ENCODE data around the gene TRIM46. TPM values are rescaled to one million over a fixed set of nuclear protein-coding genes. Genes with fewer than 3 reads are reported as not detected.

The TRIM46 gene
- total and polyA plus RNA-seq, 9 of the 15 experiments (the other 6 are each of a cell fraction or from before 2014, with no cell fraction given): 0.05 to 0.60 (median 0.16) TPM; not detected in 3

DNA sequence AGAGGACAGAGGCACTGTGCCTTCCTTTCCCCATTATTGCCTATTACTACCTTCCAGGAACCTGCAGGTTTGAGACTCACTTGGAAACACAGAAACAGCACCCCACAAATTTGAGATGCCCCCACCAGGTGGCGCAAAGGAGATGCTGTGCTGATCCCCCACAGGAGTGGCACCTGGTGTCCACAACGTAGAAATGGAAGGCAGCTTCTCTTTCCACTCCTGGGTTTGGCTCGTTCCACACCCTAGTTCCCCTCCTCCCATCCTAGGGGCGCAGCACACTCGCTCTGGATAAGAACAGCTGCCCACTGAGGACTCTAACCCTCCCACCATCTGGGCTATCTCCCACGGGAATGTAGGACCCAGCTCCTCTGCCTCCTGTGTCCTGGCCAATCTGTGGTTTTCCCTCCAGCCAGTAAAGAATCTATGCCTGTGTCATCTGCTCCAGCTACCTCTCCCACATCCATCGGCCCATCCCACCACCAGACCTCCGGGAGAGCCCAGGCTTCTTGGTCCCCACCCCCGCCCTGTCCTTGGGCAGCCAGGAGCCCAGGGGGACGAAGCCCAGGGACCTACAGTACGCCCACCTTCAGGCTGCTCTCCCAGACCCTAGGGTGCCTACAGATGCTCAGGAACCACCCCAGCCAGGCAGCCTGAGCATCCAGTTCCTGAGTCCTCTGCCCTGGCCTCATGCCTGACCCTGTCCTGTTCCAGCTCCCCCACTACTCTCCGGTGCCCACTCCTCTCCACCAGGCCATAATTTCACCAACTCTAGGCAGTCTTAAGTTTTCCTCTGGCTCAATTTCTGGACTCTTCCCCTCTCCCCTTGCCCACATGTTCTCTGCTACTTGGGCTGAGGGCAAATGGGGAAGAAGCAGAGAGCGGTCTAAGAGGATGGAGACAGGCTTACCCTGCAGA, 33.5 kb downstream of the TRIM46 start (continued):
- TF ChIP-seq RAD51 (IDR thresholded peaks at IDR 0.05; ENCODE audit: borderline replicate concordance, low read depth): no peak; the same call in 1 of the 2 replicates
- peak; percentile 47 to 49; a peak in 1 of 4 replicates for TF ChIP-seq FOXK2 (conservative IDR thresholded peaks at IDR 0.05 in 1 of 2, IDR thresholded peaks at IDR 0.05 in 1 of 2; ENCODE audit: low read depth in 2 of 2)
- 0 out of 2 replicates have a peak, but pooled peaks have one; percentile 18 for TF ChIP-seq LCOR (CRISPR knock-in tag; IDR thresholded peaks at IDR 0.05)
- TF ChIP-seq CXXC5 (CRISPR knock-in tag; IDR thresholded peaks at IDR 0.05): 0 out of 2 replicates have a peak, but pooled peaks have one; percentile 18
- TF ChIP-seq NCOR1 (IDR thresholded peaks at IDR 0.05): no peak
- TF ChIP-seq TBP (optimal IDR thresholded peaks at IDR 0.05; ENCODE audit: low read depth, low read length): peak; percentile 1
- TF ChIP-seq MAFK (IDR thresholded peaks at IDR 0.05; ENCODE audit: low read length): peak; percentile 19; the same call in 1 of the 2 replicates
- peak; percentile 58 for TF ChIP-seq BRD9 (IDR thresholded peaks at IDR 0.05; ENCODE audit: low read depth, partially characterized antibody)
- no peak for TF ChIP-seq TOE1 (IDR thresholded peaks at IDR 0.05; ENCODE audit: borderline replicate concordance)
- TF ChIP-seq TOE1 (CRISPR knock-in tag; IDR thresholded peaks at IDR 0.05; ENCODE audit: borderline replicate concordance, low read depth): no peak
- no peak for TF ChIP-seq CBX5 (IDR thresholded peaks at IDR 0.05; ENCODE audit: borderline replicate concordance, low read depth)
- TF ChIP-seq, protein P1, sequence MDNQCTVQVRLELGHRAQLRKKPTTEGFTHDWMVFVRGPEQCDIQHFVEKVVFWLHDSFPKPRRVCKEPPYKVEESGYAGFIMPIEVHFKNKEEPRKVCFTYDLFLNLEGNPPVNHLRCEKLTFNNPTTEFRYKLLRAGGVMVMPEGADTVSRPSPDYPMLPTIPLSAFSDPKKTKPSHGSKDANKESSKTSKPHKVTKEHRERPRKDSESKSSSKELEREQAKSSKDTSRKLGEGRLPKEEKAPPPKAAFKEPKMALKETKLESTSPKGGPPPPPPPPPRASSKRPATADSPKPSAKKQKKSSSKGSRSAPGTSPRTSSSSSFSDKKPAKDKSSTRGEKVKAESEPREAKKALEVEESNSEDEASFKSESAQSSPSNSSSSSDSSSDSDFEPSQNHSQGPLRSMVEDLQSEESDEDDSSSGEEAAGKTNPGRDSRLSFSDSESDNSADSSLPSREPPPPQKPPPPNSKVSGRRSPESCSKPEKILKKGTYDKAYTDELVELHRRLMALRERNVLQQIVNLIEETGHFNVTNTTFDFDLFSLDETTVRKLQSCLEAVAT (IDR thresholded peaks at IDR 0.05): peak in 1 of 2 experiments; percentile 50; a peak in 1 of 4 replicates
- TF ChIP-seq, protein P2, sequence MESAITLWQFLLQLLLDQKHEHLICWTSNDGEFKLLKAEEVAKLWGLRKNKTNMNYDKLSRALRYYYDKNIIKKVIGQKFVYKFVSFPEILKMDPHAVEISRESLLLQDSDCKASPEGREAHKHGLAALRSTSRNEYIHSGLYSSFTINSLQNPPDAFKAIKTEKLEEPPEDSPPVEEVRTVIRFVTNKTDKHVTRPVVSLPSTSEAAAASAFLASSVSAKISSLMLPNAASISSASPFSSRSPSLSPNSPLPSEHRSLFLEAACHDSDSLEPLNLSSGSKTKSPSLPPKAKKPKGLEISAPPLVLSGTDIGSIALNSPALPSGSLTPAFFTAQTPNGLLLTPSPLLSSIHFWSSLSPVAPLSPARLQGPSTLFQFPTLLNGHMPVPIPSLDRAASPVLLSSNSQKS (CRISPR knock-in tag; IDR thresholded peaks at IDR 0.05): no peak
- TF ChIP-seq, protein P3, sequence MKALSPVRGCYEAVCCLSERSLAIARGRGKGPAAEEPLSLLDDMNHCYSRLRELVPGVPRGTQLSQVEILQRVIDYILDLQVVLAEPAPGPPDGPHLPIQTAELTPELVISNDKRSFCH (CRISPR knock-in tag; IDR thresholded peaks at IDR 0.05): no peak
- TF ChIP-seq, protein P3 (tag; IDR thresholded peaks at IDR 0.05): no peak
- TF ChIP-seq ESRRA (IDR thresholded peaks at IDR 0.05; ENCODE audit: borderline replicate concordance, low read depth): peak; percentile 23; the same call in 1 of the 2 replicates
- TF ChIP-seq NELFE (IDR thresholded peaks at IDR 0.05; ENCODE audit: insufficient read depth, insufficient read length): no peak
- TF ChIP-seq CC2D1A (IDR thresholded peaks at IDR 0.05): peak; percentile 53; the same call in 1 of the 2 replicates
- TF ChIP-seq, protein P4, sequence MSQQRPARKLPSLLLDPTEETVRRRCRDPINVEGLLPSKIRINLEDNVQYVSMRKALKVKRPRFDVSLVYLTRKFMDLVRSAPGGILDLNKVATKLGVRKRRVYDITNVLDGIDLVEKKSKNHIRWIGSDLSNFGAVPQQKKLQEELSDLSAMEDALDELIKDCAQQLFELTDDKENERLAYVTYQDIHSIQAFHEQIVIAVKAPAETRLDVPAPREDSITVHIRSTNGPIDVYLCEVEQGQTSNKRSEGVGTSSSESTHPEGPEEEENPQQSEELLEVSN (IDR thresholded peaks at IDR 0.05; ENCODE audit: borderline replicate concordance in 1 of 2, extremely low read depth in 1 of 2, insufficient read depth in 1 of 2, insufficient read length in 1 of 2, low read depth in 1 of 2, low read length in 1 of 2, poor library complexity in 1 of 2, severe bottlenecking in 1 of 2): peak in 1 of 2 experiments; percentile 38
- TF ChIP-seq, protein P5, sequence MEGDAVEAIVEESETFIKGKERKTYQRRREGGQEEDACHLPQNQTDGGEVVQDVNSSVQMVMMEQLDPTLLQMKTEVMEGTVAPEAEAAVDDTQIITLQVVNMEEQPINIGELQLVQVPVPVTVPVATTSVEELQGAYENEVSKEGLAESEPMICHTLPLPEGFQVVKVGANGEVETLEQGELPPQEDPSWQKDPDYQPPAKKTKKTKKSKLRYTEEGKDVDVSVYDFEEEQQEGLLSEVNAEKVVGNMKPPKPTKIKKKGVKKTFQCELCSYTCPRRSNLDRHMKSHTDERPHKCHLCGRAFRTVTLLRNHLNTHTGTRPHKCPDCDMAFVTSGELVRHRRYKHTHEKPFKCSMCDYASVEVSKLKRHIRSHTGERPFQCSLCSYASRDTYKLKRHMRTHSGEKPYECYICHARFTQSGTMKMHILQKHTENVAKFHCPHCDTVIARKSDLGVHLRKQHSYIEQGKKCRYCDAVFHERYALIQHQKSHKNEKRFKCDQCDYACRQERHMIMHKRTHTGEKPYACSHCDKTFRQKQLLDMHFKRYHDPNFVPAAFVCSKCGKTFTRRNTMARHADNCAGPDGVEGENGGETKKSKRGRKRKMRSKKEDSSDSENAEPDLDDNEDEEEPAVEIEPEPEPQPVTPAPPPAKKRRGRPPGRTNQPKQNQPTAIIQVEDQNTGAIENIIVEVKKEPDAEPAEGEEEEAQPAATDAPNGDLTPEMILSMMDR (IDR thresholded peaks at IDR 0.05 in 2 of 3, conservative IDR thresholded peaks at IDR 0.05 in 1 of 3; ENCODE audit: insufficient read depth in 2 of 3, low read depth in 1 of 3, low read length in 3 of 3): peak; percentile 93 to 99 (median 99)
